HG02798 (cell line): ENCODE measurements around the gene MAPK8IP3.

Experiments
- ATAC-seq: cut with Tn5 transposase; IDR thresholded peaks from one replicate; pipeline ENCODE4 v1.9.1; 2021; ENCODE audit warnings: mild to moderate bottlenecking; ENCODE audit not compliant: unreplicated experiment, poor library complexity

Gene MAPK8IP3

GRCh38 chr16:1676661-1677060, 29.3 kb upstream of the MAPK8IP3 start:
- ATAC-seq = no peak

GRCh38 chr16:1677339-1677738, 28.7 kb upstream of the MAPK8IP3 start:
- ATAC-seq = no peak

- peak; percentile 96 for ATAC-seq
These were observed 28.0 kb upstream of the MAPK8IP3 start, which contains the start of gene JPT2 for GRCh38 chr16:1677942-1678499. Gene JPT2 (plus strand): TSS chr16:1678279. CDS start chr16:1678313, 34 bp downstream.

- ATAC-seq = no peak
These were observed 27.4 kb upstream of the MAPK8IP3 start for GRCh38 chr16:1678500-1679098.

GRCh38 chr16:1680361-1680760, 25.6 kb upstream of the MAPK8IP3 start:
- no peak for ATAC-seq

GRCh38 chr16:1681032-1681431, 25.0 kb upstream of the MAPK8IP3 start:
- ATAC-seq = no peak

GRCh38 chr16:1687427-1688316, 18.3 kb upstream of the MAPK8IP3 start:
- ATAC-seq = no peak

GRCh38 chr16:1688807-1689560, 17.0 kb upstream of the MAPK8IP3 start:
- no peak for ATAC-seq

GRCh38 chr16:1689853-1690252, 16.1 kb upstream of the MAPK8IP3 start:
- ATAC-seq = no peak

GRCh38 chr16:1690810-1691209, 15.2 kb upstream of the MAPK8IP3 start:
- ATAC-seq = no peak

- no peak for ATAC-seq
These were observed 14.7 kb upstream of the MAPK8IP3 start for GRCh38 chr16:1691276-1691675.

GRCh38 chr16:1691956-1692355, 14.0 kb upstream of the MAPK8IP3 start:
- ATAC-seq = no peak

- ATAC-seq = no peak
These were observed 9.1 kb upstream of the MAPK8IP3 start for GRCh38 chr16:1696863-1697262.

GRCh38 chr16:1698680-1699079, 7.3 kb upstream of the MAPK8IP3 start:
- no peak for ATAC-seq

- no peak for ATAC-seq
These were observed 5.7 kb upstream of the MAPK8IP3 start for GRCh38 chr16:1700246-1700645.

GRCh38 chr16:1701216-1701878, 4.6 kb upstream of the MAPK8IP3 start:
- ATAC-seq = no peak

- ATAC-seq = peak; percentile 9
These were observed 689 bp upstream of the MAPK8IP3 start for GRCh38 chr16:1705324-1705687.

- peak; percentile 17 for ATAC-seq
These were observed 594 bp downstream of the MAPK8IP3 start for GRCh38 chr16:1706386-1707192.

- ATAC-seq = no peak
These were observed 1.3 kb downstream of the MAPK8IP3 start for GRCh38 chr16:1707193-1707790.
